Measurements from ENCODE around the gene KDM8. TPM values are rescaled to one million over a fixed set of nuclear protein-coding genes. Genes with fewer than 3 reads are reported as not detected.

The KDM8 gene
- total and polyA plus RNA-seq, 9 of the 15 experiments (the other 6 are each of a cell fraction or from before 2014, with no cell fraction given): 0.61 to 9.1 (median 5.4) TPM

GRCh38 chr16:27268376-27269299 is 65.3 kb downstream of the KDM8 start, which contains the start of gene NSMCE1 (continued):
- peak; percentile 43; the same call in 1 of the 2 replicates for TF ChIP-seq PBX2 (CRISPR knock-in tag; IDR thresholded peaks at IDR 0.05; ENCODE audit: low read depth)
- peak; percentile 98 for TF ChIP-seq PBX2 (tag; conservative IDR thresholded peaks at IDR 0.05; ENCODE audit: low read depth)
- TF ChIP-seq TBL1XR1 (IDR thresholded peaks at IDR 0.05; ENCODE audit: low read length in 2 of 2): no peak
- TF ChIP-seq ZNF76 (CRISPR knock-in tag; IDR thresholded peaks at IDR 0.05; ENCODE audit: borderline replicate concordance): no peak; the same call in 1 of the 2 replicates
- no peak for TF ChIP-seq ZNF583 (CRISPR knock-in tag; IDR thresholded peaks at IDR 0.05)
- TF ChIP-seq UBTF (IDR thresholded peaks at IDR 0.05; ENCODE audit: borderline replicate concordance in 1 of 2, low read depth in 2 of 2, low read length in 2 of 2): no peak
- TF ChIP-seq ID3 (CRISPR knock-in tag; IDR thresholded peaks at IDR 0.05): no peak
- TF ChIP-seq ID3 (tag; IDR thresholded peaks at IDR 0.05): peak; percentile 61; the same call in 1 of the 2 replicates
- TF ChIP-seq CBX2 (IDR thresholded peaks at IDR 0.05; ENCODE audit: insufficient read depth, low read length, poor library complexity, severe bottlenecking): no peak
- peak; percentile 99 for TF ChIP-seq PKNOX1 (IDR thresholded peaks at IDR 0.05)
- no peak for TF ChIP-seq MLLT1 (IDR thresholded peaks at IDR 0.05)
- peak; percentile 58; the same call in 1 of the 2 replicates for TF ChIP-seq ARID4B (CRISPR knock-in tag; IDR thresholded peaks at IDR 0.05)

Measured in K562 (cell line).